Gastroesophageal sphincter (tissue), 4 donors: Measurements from ENCODE around the gene OR8G1. TPM values are rescaled to one million over a fixed set of nuclear protein-coding genes. Genes with fewer than 3 reads are reported as not detected.

Source experiments
- ATAC-seq: fragments of 150-250 bp; one replicate; pipeline ENCODE4 v1.9.1; 2016; ENCODE audit warnings: mild to moderate bottlenecking, moderate library complexity
- H3K27ac ChIP-seq, 4 donors: fragments of 200-600 bp; sonication (generic) in 3 of 4; 1 replicate in 3 of 4; 2 replicates in 1 of 4; pipeline ENCODE4 v1.5.1; 2016 to 2019
- H3K27me3 ChIP-seq: fragments of 200-600 bp; sonication (generic); one replicate; pipeline ENCODE4 v1.5.1; 2019
- H3K36me3 ChIP-seq, 2 donors: fragments of 200-600 bp; sonication (generic); one replicate each; pipeline ENCODE4 v1.5.1; 2019; ENCODE audit warnings: control low read depth in 1 of 2
- H3K4me1 ChIP-seq, 3 donors: fragments of 200-600 bp; sonication (generic); 1 replicate in 2 of 3; 2 replicates in 1 of 3; pipeline ENCODE4 v1.5.1; 2016 to 2019; ENCODE audit warnings: control low read depth in 2 of 3
- H3K4me3 ChIP-seq, 2 donors: fragments of 200-600 bp; sonication (generic); one replicate each; pipeline ENCODE4 v1.5.1; 2019; ENCODE audit warnings: mild to moderate bottlenecking in 1 of 2, moderate library complexity in 1 of 2
- H3K9me3 ChIP-seq, 3 donors: fragments of 200-600 bp; sonication (generic); one replicate each; pipeline ENCODE4 v1.5.1; 2017 to 2019; ENCODE audit warnings: control low read depth in 2 of 3
- EP300 ChIP-seq: sonication (generic); formaldehyde crosslinking; IDR thresholded peaks from one replicate; pipeline ENCODE4 v1.6.1; 2017; ENCODE audit warnings: antibody characterized with exemption, mild to moderate bottlenecking
- POLR2A ChIP-seq, 2 donors: fragments of 450-650 bp; IDR thresholded peaks; one replicate each; pipeline ENCODE4 v1.6.1; 2017; ENCODE audit warnings: antibody characterized with exemption in 2 of 2, mild to moderate bottlenecking in 2 of 2, moderate library complexity in 1 of 2
- POLR2AphosphoS5 ChIP-seq: sonication (generic); formaldehyde crosslinking; IDR thresholded peaks from one replicate; pipeline ENCODE4 v1.6.1; 2017; ENCODE audit warnings: antibody characterized with exemption
- WGBS, 2 donors: methylation state at CpG; one replicate each; pipeline ENCODE4 v1.1.5; 2018; ENCODE audit warnings: low coverage in 1 of 2; 5-methylcytosine and 5-hydroxymethylcytosine counted together
- total RNA-seq, 4 donors: library from RNA; depleted of rRNA; stranded (reverse); fragments of >200 nt; gene quantifications; one replicate each; pipeline ENCODE4 v1.1.0, GENCODE V29; 2016
- TF ChIP-seq, protein P1 (sequence below), 4 experiments: fragments of 200-600 bp in 2 of 4; fragments of 450-650 bp in 2 of 4; sonication (generic) in 1 of 4; IDR thresholded peaks; one replicate each; pipeline ENCODE4 v1.5.1; 2017 to 2019; ENCODE audit warnings: antibody characterized with exemption in 4 of 4, mild to moderate bottlenecking in 2 of 4, moderate library complexity in 2 of 4

Gene OR8G1, protein sequence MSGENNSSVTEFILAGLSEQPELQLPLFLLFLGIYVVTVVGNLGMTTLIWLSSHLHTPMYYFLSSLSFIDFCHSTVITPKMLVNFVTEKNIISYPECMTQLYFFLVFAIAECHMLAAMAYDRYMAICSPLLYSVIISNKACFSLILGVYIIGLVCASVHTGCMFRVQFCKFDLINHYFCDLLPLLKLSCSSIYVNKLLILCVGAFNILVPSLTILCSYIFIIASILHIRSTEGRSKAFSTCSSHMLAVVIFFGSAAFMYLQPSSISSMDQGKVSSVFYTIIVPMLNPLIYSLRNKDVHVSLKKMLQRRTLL
- not detected for total RNA-seq

- H3K4me3 ChIP-seq: no peak within 1 kb of the TSS
- no peaks in the 10 kb centered on the region for H3K4me1 ChIP-seq
- TF ChIP-seq POLR2A (IDR thresholded peaks at IDR 0.05): no peak
- TF ChIP-seq, protein P1, sequence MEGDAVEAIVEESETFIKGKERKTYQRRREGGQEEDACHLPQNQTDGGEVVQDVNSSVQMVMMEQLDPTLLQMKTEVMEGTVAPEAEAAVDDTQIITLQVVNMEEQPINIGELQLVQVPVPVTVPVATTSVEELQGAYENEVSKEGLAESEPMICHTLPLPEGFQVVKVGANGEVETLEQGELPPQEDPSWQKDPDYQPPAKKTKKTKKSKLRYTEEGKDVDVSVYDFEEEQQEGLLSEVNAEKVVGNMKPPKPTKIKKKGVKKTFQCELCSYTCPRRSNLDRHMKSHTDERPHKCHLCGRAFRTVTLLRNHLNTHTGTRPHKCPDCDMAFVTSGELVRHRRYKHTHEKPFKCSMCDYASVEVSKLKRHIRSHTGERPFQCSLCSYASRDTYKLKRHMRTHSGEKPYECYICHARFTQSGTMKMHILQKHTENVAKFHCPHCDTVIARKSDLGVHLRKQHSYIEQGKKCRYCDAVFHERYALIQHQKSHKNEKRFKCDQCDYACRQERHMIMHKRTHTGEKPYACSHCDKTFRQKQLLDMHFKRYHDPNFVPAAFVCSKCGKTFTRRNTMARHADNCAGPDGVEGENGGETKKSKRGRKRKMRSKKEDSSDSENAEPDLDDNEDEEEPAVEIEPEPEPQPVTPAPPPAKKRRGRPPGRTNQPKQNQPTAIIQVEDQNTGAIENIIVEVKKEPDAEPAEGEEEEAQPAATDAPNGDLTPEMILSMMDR (IDR thresholded peaks at IDR 0.05): no peak
- TF ChIP-seq POLR2AphosphoS5: no peak
- TF ChIP-seq EP300: no peak
- H3K27me3 ChIP-seq: no peaks in the 10 kb centered on the region
- H3K27ac ChIP-seq: no peak within 1 kb of the TSS
- 58 to 63% methylated on average over 2 to 3 of the region's 3 CpGs for WGBS, 2 donors
- no peaks in the 10 kb centered on the region for H3K9me3 ChIP-seq
- H3K36me3 ChIP-seq: no peaks in the 10 kb centered on the region
- no peak for ATAC-seq
Observed at GRCh38 chr11:124240621-124241397, at the start of gene OR8G1. OR8G1 (plus strand) TSS chr11:124241095; CDS start chr11:124249676, 8,581 bp downstream.

DNA sequence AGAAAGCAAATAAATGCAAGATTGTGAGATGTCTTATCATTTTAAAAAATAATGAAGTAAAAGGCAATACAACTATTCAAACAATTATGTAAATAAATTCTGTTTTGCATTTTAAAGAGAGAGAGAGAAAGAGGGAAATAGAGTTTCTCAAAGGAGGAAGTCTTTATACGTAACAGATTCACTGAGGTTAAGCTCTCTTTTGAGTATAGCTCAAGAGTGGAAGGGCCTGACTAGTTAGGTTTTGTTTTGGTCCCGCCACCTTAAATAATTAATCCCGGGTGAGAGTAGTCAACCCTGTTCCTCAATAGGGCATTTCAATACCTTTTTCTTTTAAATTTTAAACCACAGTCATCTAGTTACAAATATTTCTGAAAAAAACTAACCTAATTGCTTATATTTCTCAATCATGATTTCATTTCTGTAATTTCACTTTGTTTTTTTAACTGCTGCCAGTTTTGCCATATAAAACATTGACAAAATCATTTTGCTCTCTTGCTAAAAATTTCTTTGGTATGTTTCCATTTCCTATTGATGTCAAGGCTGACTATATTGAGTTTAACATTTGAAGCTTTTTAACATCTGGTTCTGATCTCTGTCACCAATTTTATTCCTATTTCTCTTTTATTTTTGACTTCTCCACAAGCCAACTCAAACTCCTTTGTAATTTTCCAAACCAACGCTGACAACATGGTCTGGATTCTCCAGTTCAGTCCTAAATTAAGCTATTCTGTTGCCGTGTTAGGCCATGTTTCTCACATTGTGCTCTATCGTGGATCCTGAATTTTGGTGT is 47.5 kb upstream of the OR8G1 start:
- H3K27ac ChIP-seq: peak overlapping the region in 3 of 4 donors; percentile 4 to 33 (median 25)
- ATAC-seq: peak; percentile 39
- no peak overlapping the region for H3K4me3 ChIP-seq
- peaks cover 0 to 9% (median 0%) of the 10 kb centered on the region in 3 donors for H3K4me1 ChIP-seq
- no peaks in the 10 kb centered on the region for H3K36me3 ChIP-seq
- no peaks in the 10 kb centered on the region for H3K9me3 ChIP-seq
- TF ChIP-seq POLR2AphosphoS5 (no peak), POLR2A (IDR thresholded peaks at IDR 0.05) (no peak), EP300 (no peak)
- TF ChIP-seq, protein P1 (IDR thresholded peaks at IDR 0.05): no peak
- no peaks in the 10 kb centered on the region for H3K27me3 ChIP-seq
- WGBS, 2 donors: 21 to 42% methylated on average over 6 of the region's 6 CpGs

DNA sequence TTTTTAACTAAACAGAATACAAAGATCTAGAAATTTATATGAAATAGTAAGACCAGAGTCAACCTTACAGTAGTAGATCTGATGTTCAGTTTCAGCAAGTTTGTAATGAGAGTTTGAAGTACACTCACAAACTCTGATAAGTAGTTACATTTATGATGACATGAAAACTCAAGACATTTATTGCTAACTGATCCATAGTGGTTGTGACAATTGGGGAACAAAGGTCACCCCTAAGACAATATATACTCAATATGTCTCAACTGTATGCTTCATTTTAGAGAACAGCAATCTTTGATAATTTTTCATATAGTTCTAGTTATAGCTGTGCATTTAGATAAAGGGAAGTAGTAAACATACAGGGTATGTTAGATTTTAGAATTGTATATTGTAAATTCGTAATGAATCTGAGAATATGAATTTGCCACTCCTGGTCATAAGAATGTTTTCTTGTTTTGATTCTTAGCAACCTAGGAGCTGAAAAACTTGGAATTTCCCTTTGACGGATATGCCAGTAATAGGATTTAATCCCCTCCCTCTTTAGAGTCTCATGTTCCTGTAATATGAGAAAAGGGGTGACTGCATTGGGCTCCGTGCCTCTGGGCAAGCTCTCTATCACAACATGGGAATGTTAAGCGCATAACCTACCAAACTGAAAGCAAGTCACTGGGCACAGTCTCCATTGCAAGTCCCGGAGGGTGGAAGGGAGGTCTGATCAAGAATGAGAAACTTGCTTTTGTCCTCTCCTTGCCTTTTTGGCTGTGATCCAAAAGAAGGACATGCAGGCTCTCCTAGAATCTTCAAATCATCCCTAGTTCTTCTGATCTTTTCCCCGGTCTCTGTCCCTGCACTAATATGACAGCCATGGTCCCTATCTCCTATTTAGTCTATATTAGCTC is 46.4 kb upstream of the OR8G1 start:
- Histone ChIP-seq H3K4me1 (peaks cover 0 to 9% (median 0%) of the 10 kb centered on the region in 3 donors), H3K36me3 (no peaks in the 10 kb centered on the region), H3K4me3 (no peak overlapping the region), H3K27me3 (no peaks in the 10 kb centered on the region), H3K9me3 (no peaks in the 10 kb centered on the region), H3K27ac (peak overlapping the region in 2 of 4 donors; percentile 25 to 33)
- TF ChIP-seq, protein P1 (IDR thresholded peaks at IDR 0.05): no peak
- TF ChIP-seq POLR2AphosphoS5 (no peak), POLR2A (IDR thresholded peaks at IDR 0.05) (no peak)
- ATAC-seq: peak; percentile 46
- WGBS, 2 donors: 38 to 61% methylated on average over 1 to 6 of the region's 6 CpGs

DNA sequence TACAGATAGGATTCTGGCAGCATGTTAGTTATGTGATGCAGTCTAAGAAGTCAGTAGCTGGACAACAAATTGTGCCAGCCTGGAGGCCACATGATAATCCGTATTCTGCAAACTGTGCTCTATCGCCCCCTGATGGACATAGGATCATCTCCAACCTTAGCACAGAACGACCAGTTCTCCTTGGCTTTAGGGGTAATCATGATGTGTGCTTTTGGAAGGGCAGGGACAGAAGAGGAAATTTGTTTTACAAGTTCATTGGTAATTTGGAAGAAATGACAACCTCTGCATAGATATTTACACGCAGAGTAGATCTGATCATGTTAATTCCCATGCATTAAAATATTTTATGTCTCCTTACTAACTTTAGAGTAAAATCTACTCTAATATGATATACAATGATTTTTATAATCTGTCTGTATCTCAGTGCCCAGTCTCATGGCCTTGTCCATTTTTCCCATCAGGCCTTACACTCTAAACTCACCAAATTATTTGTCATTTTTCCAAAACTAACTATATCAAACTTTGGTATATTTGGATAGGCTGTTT is 45.6 kb upstream of the OR8G1 start:
- Histone ChIP-seq H3K4me3 (no peak overlapping the region), H3K9me3 (no peaks in the 10 kb centered on the region), H3K4me1 (peaks cover 0 to 9% (median 0%) of the 10 kb centered on the region in 3 donors), H3K27ac (peak overlapping the region in 1 of 4 donors; percentile 16), H3K36me3 (no peaks in the 10 kb centered on the region), H3K27me3 (no peaks in the 10 kb centered on the region)
- WGBS, 2 donors: 14 to 54% methylated on average over 1 to 4 of the region's 4 CpGs
- peak; percentile 63 for ATAC-seq
- TF ChIP-seq POLR2A (IDR thresholded peaks at IDR 0.05) (no peak), EP300 (no peak)
- TF ChIP-seq, protein P1 (IDR thresholded peaks at IDR 0.05): peak in 3 of 4 experiments; percentile 19 to 55 (median 28)
